ENCODE measurements around the gene GORASP2.

DNA sequence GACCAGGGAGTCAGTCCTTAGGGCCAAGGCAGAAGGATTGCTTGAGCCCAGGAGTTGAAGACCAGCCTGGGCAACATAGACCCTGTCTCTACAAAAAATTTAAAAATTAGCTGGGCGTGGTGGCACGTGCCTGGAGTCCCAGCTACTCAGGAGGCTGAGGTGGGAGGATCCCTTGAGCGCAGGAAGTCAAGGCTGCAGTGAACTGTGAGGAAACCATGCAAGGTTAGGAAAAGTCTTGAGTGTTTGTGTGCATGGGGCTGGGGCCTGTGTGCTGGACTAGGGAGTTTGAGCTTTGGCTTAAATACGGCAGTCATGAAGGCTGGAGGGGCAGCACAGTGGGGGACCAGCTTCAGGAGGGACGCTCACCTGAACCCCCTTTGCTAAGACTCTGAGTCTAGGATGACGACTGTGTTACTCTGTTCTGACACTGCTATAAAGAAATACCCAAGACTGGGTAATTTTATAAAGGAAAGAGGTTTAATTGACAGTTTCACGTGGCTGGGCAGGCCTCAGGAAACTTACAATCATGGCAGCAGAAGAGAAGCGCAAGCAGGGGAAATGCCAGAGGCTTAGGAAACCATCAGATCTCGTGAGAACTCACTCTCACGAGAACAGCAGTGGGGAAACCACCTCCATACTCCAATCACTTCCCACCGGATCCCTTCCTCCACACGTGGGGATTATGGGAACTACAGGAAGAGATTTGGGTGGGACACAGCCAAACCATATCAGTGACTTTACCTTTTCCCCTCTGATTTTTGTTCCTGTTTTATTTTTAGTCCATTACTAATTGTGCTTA is 39.4 kb downstream of the GORASP2 start:
- TF ChIP-seq, protein P1, sequence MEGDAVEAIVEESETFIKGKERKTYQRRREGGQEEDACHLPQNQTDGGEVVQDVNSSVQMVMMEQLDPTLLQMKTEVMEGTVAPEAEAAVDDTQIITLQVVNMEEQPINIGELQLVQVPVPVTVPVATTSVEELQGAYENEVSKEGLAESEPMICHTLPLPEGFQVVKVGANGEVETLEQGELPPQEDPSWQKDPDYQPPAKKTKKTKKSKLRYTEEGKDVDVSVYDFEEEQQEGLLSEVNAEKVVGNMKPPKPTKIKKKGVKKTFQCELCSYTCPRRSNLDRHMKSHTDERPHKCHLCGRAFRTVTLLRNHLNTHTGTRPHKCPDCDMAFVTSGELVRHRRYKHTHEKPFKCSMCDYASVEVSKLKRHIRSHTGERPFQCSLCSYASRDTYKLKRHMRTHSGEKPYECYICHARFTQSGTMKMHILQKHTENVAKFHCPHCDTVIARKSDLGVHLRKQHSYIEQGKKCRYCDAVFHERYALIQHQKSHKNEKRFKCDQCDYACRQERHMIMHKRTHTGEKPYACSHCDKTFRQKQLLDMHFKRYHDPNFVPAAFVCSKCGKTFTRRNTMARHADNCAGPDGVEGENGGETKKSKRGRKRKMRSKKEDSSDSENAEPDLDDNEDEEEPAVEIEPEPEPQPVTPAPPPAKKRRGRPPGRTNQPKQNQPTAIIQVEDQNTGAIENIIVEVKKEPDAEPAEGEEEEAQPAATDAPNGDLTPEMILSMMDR (IDR thresholded peaks at IDR 0.05), result no peak
- TF ChIP-seq POLR2A (IDR thresholded peaks at IDR 0.05), result no peak
